ENCODE results near the gene NCL. TPM values are rescaled to one million over a fixed set of nuclear protein-coding genes. Genes with fewer than 3 reads are reported as not detected.

The NCL gene
- polyA plus RNA-seq (ENCODE audit: insufficient read length in 4 of 4) = 1,000 to 10,000 TPM in 3 of 4 donors, 100 to 1,000 TPM in 1; 951 to 1,193 (median 1,013) TPM

- peak in 2 of 4 donors; percentile 80 to 86 for DNase-seq (ENCODE audit: low read depth in 4 of 4, low spot score in 2 of 4)
These were observed at the start of gene NCL for GRCh38 chr2:231463698-231464575. NCL (minus strand) TSS chr2:231464484; CDS start chr2:231464353, 131 bp downstream.

GRCh38 chr2:231513746-231514224 is 49.5 kb upstream of the NCL start:
- no peak for DNase-seq (ENCODE audit: low read depth in 4 of 4, low spot score in 2 of 4)

- no peak for DNase-seq (ENCODE audit: low read depth in 4 of 4, low spot score in 2 of 4)
These were observed 47.9 kb upstream of the NCL start for GRCh38 chr2:231512222-231512621.

- no peak for DNase-seq (ENCODE audit: low read depth in 4 of 4, low spot score in 2 of 4)
These were observed 39.5 kb upstream of the NCL start for GRCh38 chr2:231503766-231504165.

- no peak for DNase-seq (ENCODE audit: low read depth in 4 of 4, low spot score in 2 of 4)
These were observed 38.3 kb upstream of the NCL start for GRCh38 chr2:231502596-231502995.

GRCh38 chr2:231497651-231498050 is 33.4 kb upstream of the NCL start:
- DNase-seq (ENCODE audit: low read depth in 4 of 4, low spot score in 2 of 4) = no peak

GRCh38 chr2:231494669-231495068 is 30.4 kb upstream of the NCL start:
- no peak for DNase-seq (ENCODE audit: low read depth in 4 of 4, low spot score in 2 of 4)

GRCh38 chr2:231490801-231491200 is 26.5 kb upstream of the NCL start:
- no peak for DNase-seq (ENCODE audit: low read depth in 4 of 4, low spot score in 2 of 4)

- no peak for DNase-seq (ENCODE audit: low read depth in 4 of 4, low spot score in 2 of 4)
These were observed 25.7 kb upstream of the NCL start for GRCh38 chr2:231489990-231490389.

- no peak for DNase-seq (ENCODE audit: low read depth in 4 of 4, low spot score in 2 of 4)
These were observed 24.0 kb upstream of the NCL start for GRCh38 chr2:231488331-231488730.

GRCh38 chr2:231486851-231487596 is 22.7 kb upstream of the NCL start:
- no peak for DNase-seq (ENCODE audit: low read depth in 4 of 4, low spot score in 2 of 4)

- DNase-seq (ENCODE audit: low read depth in 4 of 4, low spot score in 2 of 4) = no peak
These were observed 19.4 kb upstream of the NCL start for GRCh38 chr2:231483398-231484329.

- DNase-seq (ENCODE audit: low read depth in 4 of 4, low spot score in 2 of 4) = peak in 2 of 4 donors; percentile 49 to 53
These were observed 18.6 kb upstream of the NCL start for GRCh38 chr2:231482806-231483391.

GRCh38 chr2:231480781-231481180 is 16.5 kb upstream of the NCL start:
- no peak for DNase-seq (ENCODE audit: low read depth in 4 of 4, low spot score in 2 of 4)

GRCh38 chr2:231479455-231479854 is 15.2 kb upstream of the NCL start:
- DNase-seq (ENCODE audit: low read depth in 4 of 4, low spot score in 2 of 4) = no peak

- no peak for DNase-seq (ENCODE audit: low read depth in 4 of 4, low spot score in 2 of 4)
These were observed 12.6 kb upstream of the NCL start for GRCh38 chr2:231476920-231477319.

- DNase-seq (ENCODE audit: low read depth in 4 of 4, low spot score in 2 of 4) = no peak
These were observed 11.7 kb upstream of the NCL start for GRCh38 chr2:231475965-231476364.

- no peak for DNase-seq (ENCODE audit: low read depth in 4 of 4, low spot score in 2 of 4)
These were observed 8.5 kb upstream of the NCL start for GRCh38 chr2:231472816-231473215.

GRCh38 chr2:231470246-231470900 is 6.1 kb upstream of the NCL start:
- DNase-seq (ENCODE audit: low read depth in 4 of 4, low spot score in 2 of 4) = no peak

- no peak for DNase-seq (ENCODE audit: low read depth in 4 of 4, low spot score in 2 of 4)
These were observed 5.3 kb upstream of the NCL start for GRCh38 chr2:231469583-231469950.

Data from left renal cortex interstitium (tissue), 4 donors.